NCI-H82 treated with DMSO at 0.1 percent for 48 hours (cell line): ENCODE data around the gene RAB6B.

Experiments
- DNase-seq: peaks from one replicate; lab custom pipeline; 2025; ENCODE audit not compliant: unreplicated experiment; lab: John Stamatoyannopoulos, UW

RAB6B gene

DNA sequence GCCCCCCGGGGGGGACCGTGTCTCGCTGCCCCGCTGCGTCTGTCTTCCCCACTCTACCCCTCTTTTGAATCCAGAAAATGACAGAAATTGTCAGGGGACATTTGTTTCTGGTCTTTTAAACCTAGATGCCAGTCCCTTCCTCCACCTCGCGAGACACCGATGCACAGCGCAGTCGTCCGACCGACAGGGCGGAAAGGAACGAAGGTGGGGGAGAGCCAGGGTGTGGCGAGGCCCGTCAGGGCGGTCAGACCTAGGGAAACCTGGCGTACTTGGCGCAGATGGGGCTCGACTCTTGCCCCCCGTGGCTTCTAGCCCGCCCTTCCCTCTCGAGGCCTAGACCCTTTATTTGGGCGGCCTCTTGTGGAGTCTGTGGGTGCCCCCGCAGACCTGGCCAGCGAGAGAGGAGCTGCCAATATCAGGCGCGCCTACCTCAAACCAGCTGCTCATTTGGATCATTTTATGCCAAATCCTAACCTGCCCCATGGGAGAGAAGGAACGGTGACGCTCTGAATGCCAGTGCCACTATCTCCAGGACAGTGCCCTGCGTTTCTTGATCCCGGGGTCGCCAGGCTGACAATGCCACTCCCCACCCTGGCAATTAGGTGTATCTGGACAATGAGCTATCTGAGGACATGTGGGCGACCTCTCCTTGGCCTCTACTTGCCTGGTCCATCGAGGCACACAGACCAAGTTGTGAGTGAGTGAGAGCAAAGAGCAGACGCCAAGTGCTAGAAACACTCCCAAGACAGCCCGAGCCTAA is 500 bp upstream of the RAB6B start:
- no peak for DNase-seq

DNA sequence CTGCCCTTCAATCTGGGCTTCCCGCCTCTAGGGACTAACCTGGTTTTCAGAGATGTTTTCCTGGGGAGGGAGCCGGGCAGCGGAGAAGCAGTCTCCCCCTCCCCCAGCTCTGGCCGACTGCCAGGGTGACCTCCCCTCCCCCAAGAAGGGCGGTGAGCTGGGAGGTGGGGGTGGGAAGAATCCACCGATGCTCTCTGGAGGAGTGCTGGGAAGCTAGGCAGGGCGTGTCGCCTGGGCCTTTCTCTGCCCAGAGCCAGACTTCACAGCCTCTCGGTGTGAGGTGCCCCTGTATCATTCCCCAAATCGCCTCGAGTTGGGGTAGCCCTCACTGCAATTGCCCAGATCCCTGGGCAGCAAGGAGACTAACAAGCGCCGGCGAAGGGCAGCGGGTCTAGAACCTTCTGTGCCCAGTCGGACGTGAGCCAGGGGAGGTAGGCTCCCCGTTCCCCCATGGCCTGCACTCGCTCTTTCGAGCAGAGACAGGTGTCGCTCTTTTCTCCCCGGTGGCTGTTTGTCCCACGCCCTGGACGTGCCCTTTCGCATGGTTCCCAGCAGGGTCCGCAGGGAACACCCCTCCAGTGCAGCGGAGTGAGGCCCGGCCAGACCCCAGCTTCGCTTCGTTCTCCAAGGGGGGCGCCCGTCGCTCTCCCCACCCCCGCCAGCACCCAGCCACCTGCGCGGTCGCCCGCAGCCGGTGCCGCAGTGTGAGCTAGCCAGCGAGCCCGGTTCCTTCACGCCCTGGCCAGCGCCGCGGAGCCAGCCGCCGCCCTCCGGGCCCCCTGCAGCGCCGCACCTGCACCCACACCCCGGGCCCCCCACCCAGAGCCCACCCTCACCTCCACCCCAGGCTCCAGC is 1.1 kb downstream of the RAB6B start:
- DNase-seq = no peak

GRCh38 chr3:133893683-133894352 is 1.9 kb downstream of the RAB6B start:
- no peak for DNase-seq

DNA sequence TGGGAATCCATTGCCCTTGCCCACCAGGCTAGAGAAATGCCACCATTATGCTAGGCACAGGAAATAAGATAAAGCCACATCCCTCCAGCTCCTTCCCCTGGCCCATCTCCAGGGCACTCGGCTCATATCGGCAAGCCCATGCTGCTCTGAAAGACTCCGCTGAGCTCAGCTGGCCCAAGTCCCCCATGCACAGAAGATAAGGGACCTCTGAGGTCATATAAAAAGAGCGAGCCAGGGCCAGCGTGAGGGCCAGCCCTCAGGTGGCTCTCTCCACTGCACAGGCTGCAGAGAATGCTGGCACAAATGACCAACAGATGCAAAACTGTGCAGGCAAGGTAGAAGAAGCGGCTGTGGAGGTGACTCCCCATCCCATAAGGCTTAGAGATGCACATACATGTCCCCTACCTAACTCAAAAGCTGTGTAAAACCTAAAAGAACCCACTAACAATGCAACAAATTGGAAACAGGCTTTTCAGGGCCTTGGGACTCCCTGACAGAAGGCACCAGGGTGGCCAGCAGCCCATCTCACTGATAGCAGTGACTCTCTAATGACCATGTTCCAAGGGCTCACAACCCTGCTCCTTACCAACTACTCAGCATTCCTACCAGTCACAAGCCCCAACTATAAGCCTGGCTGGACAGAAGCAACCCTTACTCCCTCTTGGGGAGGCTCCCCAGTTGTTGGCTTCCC is 3.0 kb downstream of the RAB6B start:
- DNase-seq = no peak

DNA sequence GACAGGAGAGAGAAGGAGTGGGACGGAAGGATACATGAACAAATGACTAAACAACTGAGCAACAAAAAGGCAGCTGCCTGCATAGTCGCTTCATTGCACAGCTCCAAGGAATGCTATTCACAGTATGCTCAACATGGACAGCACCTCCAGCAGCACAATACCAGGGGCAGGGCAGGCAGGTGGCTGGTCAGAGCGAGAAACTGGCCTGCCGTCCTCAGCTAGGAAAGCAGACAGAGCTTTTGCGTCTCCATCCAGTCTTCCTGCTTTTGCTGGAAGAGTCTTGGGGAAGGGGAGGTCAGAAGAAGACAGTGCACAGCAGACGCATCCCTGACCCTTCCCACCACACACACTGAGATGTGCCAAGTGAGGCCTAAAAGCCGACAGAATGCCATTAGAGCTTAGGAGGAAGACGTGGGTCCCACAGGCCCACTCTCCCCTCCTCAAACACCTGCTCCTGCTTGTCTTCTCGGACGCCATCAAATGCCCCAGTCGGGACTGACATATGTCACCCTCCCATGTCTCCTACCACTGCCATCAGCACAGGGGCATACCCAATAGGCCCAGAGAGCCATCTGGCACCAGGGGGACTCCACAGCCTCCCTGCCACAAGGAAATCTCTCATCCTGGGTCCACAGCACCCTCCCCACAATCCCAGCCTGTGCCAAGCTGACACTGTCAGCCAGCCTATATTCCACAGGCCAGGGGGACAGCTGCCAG is 3.9 kb downstream of the RAB6B start:
- DNase-seq = no peak

DNA sequence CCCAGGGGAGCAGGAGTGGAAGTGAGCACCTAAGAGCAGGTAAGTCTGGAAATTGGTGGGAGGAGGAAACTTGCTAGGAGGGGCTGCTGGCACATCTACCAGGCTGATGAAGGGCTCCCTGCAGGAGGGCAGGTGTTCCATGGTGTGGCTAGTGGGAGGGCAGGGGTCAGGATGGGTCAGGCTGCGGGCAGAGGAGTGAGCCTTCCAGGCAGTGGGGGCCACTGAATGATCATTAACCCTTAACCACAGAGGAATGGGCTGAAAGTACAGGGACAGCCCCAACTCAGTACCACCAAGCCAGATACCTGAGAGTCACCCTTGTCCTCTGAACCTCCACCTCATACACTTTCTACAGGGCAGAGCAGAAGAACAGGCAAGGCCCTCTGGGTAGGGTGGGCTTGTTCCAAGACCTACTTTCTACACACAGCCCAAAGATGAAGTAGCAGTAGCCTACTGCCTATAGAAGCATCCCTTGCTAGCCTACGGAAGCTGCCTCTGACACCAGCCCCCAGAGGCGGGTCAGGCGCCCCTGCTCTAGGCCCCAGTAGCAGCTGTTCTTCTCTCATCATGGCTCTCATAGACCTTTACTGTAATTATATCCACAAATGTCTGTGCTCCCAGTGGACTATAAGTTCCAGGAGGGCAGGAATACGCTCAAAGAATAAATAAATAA is 4.6 kb downstream of the RAB6B start:
- DNase-seq = no peak

- DNase-seq = no peak
Observed at GRCh38 chr3:133890037-133890436, 5.6 kb downstream of the RAB6B start.

- DNase-seq = no peak
Observed at GRCh38 chr3:133888726-133889340, 6.8 kb downstream of the RAB6B start.

- DNase-seq = no peak
Observed at GRCh38 chr3:133887803-133888703, 7.6 kb downstream of the RAB6B start.

GRCh38 chr3:133887074-133887802 is 8.4 kb downstream of the RAB6B start:
- no peak for DNase-seq

GRCh38 chr3:133886031-133886722 is 9.5 kb downstream of the RAB6B start:
- no peak for DNase-seq

GRCh38 chr3:133884887-133885711 is 10.6 kb downstream of the RAB6B start:
- DNase-seq = no peak

GRCh38 chr3:133884054-133884886 is 11.4 kb downstream of the RAB6B start:
- no peak for DNase-seq

- no peak for DNase-seq
Observed at GRCh38 chr3:133883641-133884040, 12.0 kb downstream of the RAB6B start.

GRCh38 chr3:133882986-133883586 is 12.6 kb downstream of the RAB6B start:
- DNase-seq = no peak
